Stimulated activated CD4-positive, alpha-beta T cell treated with anti-CD3 and anti-CD28 coated beads, Interleukin-4, amount 100 ng/mL, for 24 hours (primary cell): Measurements from ENCODE around the gene PCYT2.

Source experiments
- DNase-seq: peaks from one replicate; pipeline ENCODE4 v3.0.0-alpha.2; 2020

The PCYT2 gene

GRCh38 chr17:81851423-81851822, 59.8 kb downstream of the PCYT2 start:
- no peak for DNase-seq
